ENCODE measurements around the gene CCL18.

DNA sequence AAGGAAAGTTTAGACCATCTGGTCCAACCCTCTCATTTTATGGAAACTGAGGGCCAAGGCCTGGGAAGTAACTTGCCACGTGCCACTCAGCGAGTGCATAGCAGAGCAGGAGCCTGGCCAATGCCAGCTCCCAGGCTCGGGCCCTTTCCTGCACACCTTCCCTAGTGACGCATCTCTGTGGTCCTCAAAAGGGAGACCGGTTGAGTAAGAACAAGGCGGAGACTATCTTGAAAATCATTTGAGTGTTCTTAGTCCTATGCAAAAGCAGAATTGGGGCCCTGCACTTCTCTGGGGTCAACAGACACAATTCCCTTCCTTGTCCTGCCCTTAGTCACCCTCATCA, 42.4 kb downstream of the CCL18 start:
- TF ChIP-seq TAF1 (IDR thresholded peaks at IDR 0.05; ENCODE audit: borderline replicate concordance, low read depth, low read length) (no peak), POLR2A (IDR thresholded peaks at IDR 0.05; ENCODE audit: low read depth, low read length) (no peak), POLR2AphosphoS5 (IDR thresholded peaks at IDR 0.05; ENCODE audit: low read depth, low read length) (no peak)

All from GM12892 (cell line).